ENCODE data around the gene KCNH2.

DNA sequence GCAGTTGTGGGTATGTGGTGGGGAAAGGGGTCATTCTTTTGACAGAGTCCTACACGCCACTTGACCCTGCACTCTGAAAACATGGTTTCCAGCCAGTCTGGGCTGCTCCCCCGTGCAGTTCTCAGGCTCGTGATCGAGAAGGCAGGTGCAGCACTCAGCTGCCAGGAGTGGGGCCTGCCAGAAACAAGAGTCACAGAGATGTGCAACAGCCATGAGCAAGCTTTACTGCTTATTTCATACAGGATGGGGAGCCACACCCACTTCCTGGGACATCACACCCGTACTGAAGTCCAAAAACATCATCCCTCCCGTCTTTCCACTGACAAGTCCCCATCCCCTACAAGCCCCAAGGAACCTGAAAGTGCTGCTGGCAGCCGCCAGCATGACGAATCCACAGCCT, 36.8 kb upstream of the KCNH2 start:
- TF ChIP-seq CTCF (IDR thresholded peaks at IDR 0.05) (no peak), POLR2A (IDR thresholded peaks at IDR 0.05) (no peak), EP300 (IDR thresholded peaks at IDR 0.05) (no peak), POLR2AphosphoS5 (IDR thresholded peaks at IDR 0.05) (no peak)

All from stomach (tissue), 4 donors.